ENCODE results near the gene ACTR8.

The ACTR8 gene

GRCh38 chr3:53817809-53818208 lies 64.1 kb downstream of the ACTR8 start:
- no peak for DNase-seq (ENCODE audit: low read depth in 2 of 2, low spot score in 1 of 2)

GRCh38 chr3:53817211-53817610 lies 64.7 kb downstream of the ACTR8 start:
- DNase-seq (ENCODE audit: low read depth in 2 of 2, low spot score in 1 of 2) = no peak
